Thyroid gland (tissue), 4 donors: Measurements from ENCODE around the gene SPATA2.

Experiments
- POLR2A ChIP-seq, 2 donors: fragments of 450-650 bp; IDR thresholded peaks; one replicate each; pipeline ENCODE4 v1.6.1; 2017; ENCODE audit warnings: antibody characterized with exemption in 2 of 2, mild to moderate bottlenecking in 2 of 2, moderate library complexity in 1 of 2
- TF ChIP-seq, protein P1 (sequence below), 6 experiments: fragments of 200-600 bp in 3 of 6; fragments of 450-650 bp in 3 of 6; sonication (generic) in 3 of 6; IDR thresholded peaks; one replicate each; pipeline ENCODE4 v1.5.1; 2016 to 2019; ENCODE audit warnings: antibody characterized with exemption in 6 of 6, mild to moderate bottlenecking in 2 of 6, inconsistent platforms in 1 of 6, moderate library complexity in 1 of 6

GRCh38 chr20:49945701-49946477, 30.6 kb upstream of the SPATA2 start:
- TF ChIP-seq, protein P1, sequence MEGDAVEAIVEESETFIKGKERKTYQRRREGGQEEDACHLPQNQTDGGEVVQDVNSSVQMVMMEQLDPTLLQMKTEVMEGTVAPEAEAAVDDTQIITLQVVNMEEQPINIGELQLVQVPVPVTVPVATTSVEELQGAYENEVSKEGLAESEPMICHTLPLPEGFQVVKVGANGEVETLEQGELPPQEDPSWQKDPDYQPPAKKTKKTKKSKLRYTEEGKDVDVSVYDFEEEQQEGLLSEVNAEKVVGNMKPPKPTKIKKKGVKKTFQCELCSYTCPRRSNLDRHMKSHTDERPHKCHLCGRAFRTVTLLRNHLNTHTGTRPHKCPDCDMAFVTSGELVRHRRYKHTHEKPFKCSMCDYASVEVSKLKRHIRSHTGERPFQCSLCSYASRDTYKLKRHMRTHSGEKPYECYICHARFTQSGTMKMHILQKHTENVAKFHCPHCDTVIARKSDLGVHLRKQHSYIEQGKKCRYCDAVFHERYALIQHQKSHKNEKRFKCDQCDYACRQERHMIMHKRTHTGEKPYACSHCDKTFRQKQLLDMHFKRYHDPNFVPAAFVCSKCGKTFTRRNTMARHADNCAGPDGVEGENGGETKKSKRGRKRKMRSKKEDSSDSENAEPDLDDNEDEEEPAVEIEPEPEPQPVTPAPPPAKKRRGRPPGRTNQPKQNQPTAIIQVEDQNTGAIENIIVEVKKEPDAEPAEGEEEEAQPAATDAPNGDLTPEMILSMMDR (IDR thresholded peaks at IDR 0.05), result no peak
- no peak for TF ChIP-seq POLR2A (IDR thresholded peaks at IDR 0.05)
